Measurements from ENCODE around the gene HIGD1C.

GRCh38 chr12:50924131-50924438 lies 28.3 kb upstream of the HIGD1C start:
- TF ChIP-seq, protein P1, sequence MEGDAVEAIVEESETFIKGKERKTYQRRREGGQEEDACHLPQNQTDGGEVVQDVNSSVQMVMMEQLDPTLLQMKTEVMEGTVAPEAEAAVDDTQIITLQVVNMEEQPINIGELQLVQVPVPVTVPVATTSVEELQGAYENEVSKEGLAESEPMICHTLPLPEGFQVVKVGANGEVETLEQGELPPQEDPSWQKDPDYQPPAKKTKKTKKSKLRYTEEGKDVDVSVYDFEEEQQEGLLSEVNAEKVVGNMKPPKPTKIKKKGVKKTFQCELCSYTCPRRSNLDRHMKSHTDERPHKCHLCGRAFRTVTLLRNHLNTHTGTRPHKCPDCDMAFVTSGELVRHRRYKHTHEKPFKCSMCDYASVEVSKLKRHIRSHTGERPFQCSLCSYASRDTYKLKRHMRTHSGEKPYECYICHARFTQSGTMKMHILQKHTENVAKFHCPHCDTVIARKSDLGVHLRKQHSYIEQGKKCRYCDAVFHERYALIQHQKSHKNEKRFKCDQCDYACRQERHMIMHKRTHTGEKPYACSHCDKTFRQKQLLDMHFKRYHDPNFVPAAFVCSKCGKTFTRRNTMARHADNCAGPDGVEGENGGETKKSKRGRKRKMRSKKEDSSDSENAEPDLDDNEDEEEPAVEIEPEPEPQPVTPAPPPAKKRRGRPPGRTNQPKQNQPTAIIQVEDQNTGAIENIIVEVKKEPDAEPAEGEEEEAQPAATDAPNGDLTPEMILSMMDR (IDR thresholded peaks at IDR 0.05; ENCODE audit: low read depth, low read length, poor library complexity, severe bottlenecking) = no peak
- no peak for TF ChIP-seq EZH2phosphoT487 (IDR thresholded peaks at IDR 0.05; ENCODE audit: borderline replicate concordance, low read length)
